ENCODE results near the gene GALNT13. TPM values are rescaled to one million over a fixed set of nuclear protein-coding genes. Genes with fewer than 3 reads are reported as not detected.

The GALNT13 gene
- total RNA-seq, 1 donor from 2014 or later = not detected

DNA sequence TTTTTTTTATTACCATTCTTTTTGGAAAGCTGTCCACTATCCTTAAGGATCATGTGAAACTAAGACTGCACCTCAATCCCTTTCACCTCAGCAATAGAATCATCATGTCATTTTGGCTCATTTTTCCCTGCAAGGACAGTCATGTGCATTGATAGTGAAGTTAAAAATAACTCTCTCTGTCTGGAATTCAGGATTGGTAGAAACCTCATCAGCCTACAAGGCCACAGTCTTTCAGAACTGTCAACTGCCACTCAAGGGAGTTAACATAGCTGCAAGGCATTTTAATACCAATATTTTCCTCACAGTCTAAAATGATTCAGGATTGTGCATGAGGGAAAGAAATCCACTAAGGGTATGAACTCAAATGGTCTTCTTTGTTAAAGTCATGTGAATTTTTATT is 625.3 kb downstream of the GALNT13 start:
- H3K27ac Mint-ChIP-seq = no peak overlapping the region
- no peaks in the 10 kb centered on the region for H3K4me1 Mint-ChIP-seq
- ATAC-seq (ENCODE audit: low read depth) (no peak), DNase-seq (no peak)
- TF ChIP-seq, protein P1, sequence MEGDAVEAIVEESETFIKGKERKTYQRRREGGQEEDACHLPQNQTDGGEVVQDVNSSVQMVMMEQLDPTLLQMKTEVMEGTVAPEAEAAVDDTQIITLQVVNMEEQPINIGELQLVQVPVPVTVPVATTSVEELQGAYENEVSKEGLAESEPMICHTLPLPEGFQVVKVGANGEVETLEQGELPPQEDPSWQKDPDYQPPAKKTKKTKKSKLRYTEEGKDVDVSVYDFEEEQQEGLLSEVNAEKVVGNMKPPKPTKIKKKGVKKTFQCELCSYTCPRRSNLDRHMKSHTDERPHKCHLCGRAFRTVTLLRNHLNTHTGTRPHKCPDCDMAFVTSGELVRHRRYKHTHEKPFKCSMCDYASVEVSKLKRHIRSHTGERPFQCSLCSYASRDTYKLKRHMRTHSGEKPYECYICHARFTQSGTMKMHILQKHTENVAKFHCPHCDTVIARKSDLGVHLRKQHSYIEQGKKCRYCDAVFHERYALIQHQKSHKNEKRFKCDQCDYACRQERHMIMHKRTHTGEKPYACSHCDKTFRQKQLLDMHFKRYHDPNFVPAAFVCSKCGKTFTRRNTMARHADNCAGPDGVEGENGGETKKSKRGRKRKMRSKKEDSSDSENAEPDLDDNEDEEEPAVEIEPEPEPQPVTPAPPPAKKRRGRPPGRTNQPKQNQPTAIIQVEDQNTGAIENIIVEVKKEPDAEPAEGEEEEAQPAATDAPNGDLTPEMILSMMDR (IDR thresholded peaks at IDR 0.05) = no peak
- H3K4me3 Mint-ChIP-seq = no peak overlapping the region
- intact Hi-C loops (cut with micrococcal nuclease) = no loop called here
- peaks cover 4% of the 10 kb centered on the region for H3K9me3 Mint-ChIP-seq
- H3K36me3 Mint-ChIP-seq (ENCODE audit: low read depth) = no peaks in the 10 kb centered on the region
- ChIA-PET POLR2A (no interaction called here), CTCF (no interaction called here)
- no peaks in the 10 kb centered on the region for H3K27me3 Mint-ChIP-seq

All from activated B cell treated with CpG ODN at 0.5 μM for 24 hours (primary cell).